PC-3 (cell line): ENCODE results near the gene UGT2A1. TPM values are rescaled to one million over a fixed set of nuclear protein-coding genes. Genes with fewer than 3 reads are reported as not detected.
"Not testable (repeated sequence)": the region's sequence is repeated elsewhere in the genome, so short reads cannot be mapped to it uniquely, and the experiment has no call there.

Experiments
- ATAC-seq: fragments of 200-7000 bp; cut with Tn5 transposase; 2 replicates; pipeline ENCODE4 v1.9.1; 2020; ENCODE audit warnings: mild to moderate bottlenecking, moderate library complexity
- BruUV-seq: library from RNA; stranded (reverse); fragments of 400-500 nt; replicated peaks from 2 replicates; lab custom pipeline; 2021; lab: Mats Ljungman, UMichigan
- CTCF ChIA-PET: fragments of 300-600 bp; sonication (Branson Sonifier 250); formaldehyde crosslinking; loops from one replicate; lab custom pipeline; 2022; ENCODE audit warnings: antibody characterized with exemption; lab: Charles Lee
- POLR2A ChIA-PET: fragments of 300-600 bp; sonication (Branson Sonifier 250); formaldehyde crosslinking; loops from one replicate; lab custom pipeline; 2022; ENCODE audit warnings: antibody characterized with exemption; ENCODE audit not compliant: unreplicated experiment; lab: Charles Lee
- DNase-seq: peaks from one replicate; pipeline ENCODE4 v3.0.0-alpha.2; 2015
- H2AFZ ChIP-seq: fragments of 300-600 bp; sonication (generic); 2 replicates; pipeline ENCODE4 v1.6.0; 2016; ENCODE audit warnings: antibody characterized with exemption, low read length
- H3F3A ChIP-seq: fragments of 300-600 bp; sonication (generic); one replicate; pipeline ENCODE4 v1.6.0; 2017; ENCODE audit warnings: antibody characterized with exemption, low read length, control low read depth, mild to moderate bottlenecking; ENCODE audit not compliant: unreplicated experiment
- H3K27ac ChIP-seq: fragments of 300-600 bp; sonication (generic); 2 replicates; pipeline ENCODE4 v1.5.1; 2016; ENCODE audit warnings: mild to moderate bottlenecking, low read length
- H3K27me3 ChIP-seq: fragments of 300-600 bp; sonication (generic); 2 replicates; pipeline ENCODE4 v1.6.1; 2016; ENCODE audit warnings: low read length, mixed read lengths
- H3K36me3 ChIP-seq: fragments of 300-600 bp; sonication (generic); 2 replicates; pipeline ENCODE4 v1.6.1; 2016; ENCODE audit warnings: low read depth, mixed run types, low read length, mixed read lengths
- H3K4me1 ChIP-seq: fragments of 300-600 bp; sonication (generic); 2 replicates; pipeline ENCODE4 v1.5.1; 2016; ENCODE audit warnings: low read length; ENCODE audit not compliant: insufficient read depth
- H3K4me2 ChIP-seq: fragments of 300-600 bp; sonication (generic); 2 replicates; pipeline ENCODE4 v1.6.0; 2016; ENCODE audit warnings: low read length
- H3K4me3 ChIP-seq: fragments of 300-600 bp; sonication (generic); 2 replicates; pipeline ENCODE4 v1.5.1; 2016; ENCODE audit warnings: mild to moderate bottlenecking, low read length, mixed read lengths
- H3K79me2 ChIP-seq: fragments of 300-600 bp; sonication (generic); 2 replicates; pipeline ENCODE4 v1.6.1; 2017; ENCODE audit warnings: low read length, mixed read lengths
- H3K9ac ChIP-seq: fragments of 300-600 bp; sonication (generic); 2 replicates; pipeline ENCODE4 v1.6.0; 2016; ENCODE audit warnings: mild to moderate bottlenecking, low read length
- H3K9me2 ChIP-seq: fragments of 300-600 bp; sonication (generic); replicated peaks from 2 replicates; pipeline ENCODE4 v1.6.1; 2016; ENCODE audit warnings: mixed run types, low read length, mixed read lengths
- H3K9me3 ChIP-seq: fragments of 300-600 bp; sonication (generic); 2 replicates; pipeline ENCODE4 v1.6.1; 2016; ENCODE audit warnings: low read length, mixed read lengths
- H4K20me1 ChIP-seq: fragments of 300-600 bp; sonication (generic); 2 replicates; pipeline ENCODE4 v1.6.1; 2016; ENCODE audit warnings: low read length, mixed read lengths
- CTCF ChIP-seq: fragments of 300-600 bp; sonication (generic); conservative IDR thresholded peaks from 2 replicates; pipeline ENCODE4 v1.5.1; 2017; ENCODE audit warnings: antibody characterized with exemption, low read depth, mild to moderate bottlenecking, low read length
- EZH2 ChIP-seq: fragments of 300-600 bp; sonication (generic); IDR thresholded peaks from one replicate; pipeline ENCODE4 v1.6.1; 2017; ENCODE audit warnings: antibody characterized with exemption, mild to moderate bottlenecking, low read length; ENCODE audit not compliant: unreplicated experiment
- EZH2phosphoT487 ChIP-seq: fragments of 300-600 bp; sonication (generic); IDR thresholded peaks from 2 replicates; pipeline ENCODE4 v1.6.1; 2018; ENCODE audit warnings: mild to moderate bottlenecking, antibody characterized with exemption, low read length, borderline replicate concordance
- intact Hi-C: fragments of 100-400 bp; cut with micrococcal nuclease; formaldehyde crosslinking; loops from 2 replicates; pipeline ENCODE4 v1.9.0; 2023
- total RNA-seq: library from RNA; depleted of rRNA; stranded (reverse); fragments of >200 nt; gene quantifications from 2 replicates; pipeline ENCODE4 v1.2.3, GENCODE V29; 2014

The UGT2A1 gene
- total RNA-seq, 1 experiment from 2014 or later: not detected

DNA sequence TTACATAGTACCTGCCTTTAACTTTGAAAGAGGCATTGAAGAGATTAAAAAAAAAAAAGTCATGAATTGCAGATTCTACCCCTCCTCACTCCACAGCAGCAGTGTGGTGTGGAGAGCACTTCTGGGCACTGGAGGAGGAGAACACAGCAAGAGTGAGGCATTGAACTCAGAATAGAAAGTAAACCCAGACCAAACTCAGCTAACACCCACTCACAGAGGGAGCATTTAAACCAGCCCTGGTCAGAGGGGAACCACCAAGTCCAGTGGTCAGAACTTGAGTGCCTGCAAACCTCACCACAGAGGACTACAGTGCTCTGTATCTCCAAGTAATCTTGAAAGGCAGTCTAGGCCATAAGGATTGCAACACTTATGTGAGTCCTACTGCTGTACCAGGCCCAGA lies 15.6 kb upstream of the UGT2A1 start:
- Histone ChIP-seq H4K20me1 (no peaks in the 10 kb centered on the region), H3K4me2 (no peak overlapping the region), H3K9me3 (no peaks in the 10 kb centered on the region), H3K27me3 (no peaks in the 10 kb centered on the region), H3F3A (no peaks in the 10 kb centered on the region), H3K79me2 (no peaks in the 10 kb centered on the region), H3K36me3 (no peaks in the 10 kb centered on the region), H2AFZ (no peak overlapping the region), H3K9me2 (no peaks in the 10 kb centered on the region), H3K4me3 (no peak overlapping the region), H3K27ac (no peak overlapping the region), H3K9ac (no peak overlapping the region), H3K4me1 (no peaks in the 10 kb centered on the region)
- ATAC-seq (no peak), DNase-seq (no peak)
- intact Hi-C loops: no loop called here
- TF ChIP-seq CTCF: no peak
- no peak for TF ChIP-seq EZH2
- TF ChIP-seq EZH2phosphoT487: no peak
- BruUV-seq: no TSS peak
- POLR2A ChIA-PET: no interaction called here
- CTCF ChIA-PET: no interaction called here

- H3K79me2 ChIP-seq, H3K27me3 ChIP-seq, CTCF ChIA-PET, H3F3A ChIP-seq, H3K4me2 ChIP-seq, H2AFZ ChIP-seq, DNase-seq, H3K27ac ChIP-seq, H3K9ac ChIP-seq, ATAC-seq, H3K9me2 ChIP-seq, BruUV-seq, H3K36me3 ChIP-seq, H4K20me1 ChIP-seq, POLR2A ChIA-PET, intact Hi-C loops, H3K4me3 ChIP-seq, H3K9me3 ChIP-seq, H3K4me1 ChIP-seq: not testable (repeated sequence)
Observed at GRCh38 chr4:69664009-69664408, 11.0 kb upstream of the UGT2A1 start.

GRCh38 chr4:69661130-69661803 lies 8.2 kb upstream of the UGT2A1 start:
- H3K27ac ChIP-seq, H4K20me1 ChIP-seq, H2AFZ ChIP-seq, ATAC-seq, H3K27me3 ChIP-seq, BruUV-seq, POLR2A ChIA-PET, H3K4me2 ChIP-seq, H3K9me2 ChIP-seq, DNase-seq, H3K9ac ChIP-seq, H3K9me3 ChIP-seq, CTCF ChIA-PET, H3K4me3 ChIP-seq, H3K79me2 ChIP-seq, H3K4me1 ChIP-seq, H3F3A ChIP-seq, H3K36me3 ChIP-seq, intact Hi-C loops: not testable (repeated sequence)

- no peaks in the 10 kb centered on the region for H4K20me1 ChIP-seq
- H3K9me3 ChIP-seq: no peaks in the 10 kb centered on the region
- no peak overlapping the region for H3K27ac ChIP-seq
- BruUV-seq: no TSS peak
- H3K4me1 ChIP-seq: no peaks in the 10 kb centered on the region
- H3K27me3 ChIP-seq: no peaks in the 10 kb centered on the region
- H3K36me3 ChIP-seq: no peaks in the 10 kb centered on the region
- no peak overlapping the region for H3K9ac ChIP-seq
- DNase-seq: no peak
- H3K9me2 ChIP-seq: no peaks in the 10 kb centered on the region
- TF ChIP-seq CTCF (no peak), EZH2phosphoT487 (no peak), EZH2 (no peak)
- H2AFZ ChIP-seq: no peak overlapping the region
- POLR2A ChIA-PET: no interaction called here
- CTCF ChIA-PET: no interaction called here
- H3K79me2 ChIP-seq: no peaks in the 10 kb centered on the region
- H3K4me3 ChIP-seq: no peak overlapping the region
- no peak overlapping the region for H3K4me2 ChIP-seq
- intact Hi-C loops: no loop called here
- no peak for ATAC-seq
- no peaks in the 10 kb centered on the region for H3F3A ChIP-seq
Observed at GRCh38 chr4:69658133-69658532, 5.1 kb upstream of the UGT2A1 start.
